Measurements from ENCODE around the gene PACS1. TPM values are rescaled to one million over a fixed set of nuclear protein-coding genes. Genes with fewer than 3 reads are reported as not detected.

Gene PACS1
- total and polyA plus RNA-seq, 2 donors (not counting 1 experiment from before 2014, with no cell fraction given) = 25.9 to 28.5 TPM

- Histone ChIP-seq H3K36me3 (ENCODE audit: control insufficient read depth, insufficient read depth, low read length) (peaks cover 29% of the 10 kb centered on the region), H3K9ac (ENCODE audit: insufficient read depth, low read length) (no peak overlapping the region), H3K4me2 (ENCODE audit: extremely low read depth, insufficient read depth, low read length) (no peak overlapping the region), H3K27ac (ENCODE audit: insufficient read depth, low read length) (no peak overlapping the region), H4K20me1 (ENCODE audit: control insufficient read depth, extremely low read depth, insufficient read depth, low read length) (peaks cover 2% of the 10 kb centered on the region), H3K4me1 (ENCODE audit: control insufficient read depth, extremely low read depth, insufficient read depth, low read length) (peaks cover 6% of the 10 kb centered on the region), H3K27me3 (ENCODE audit: control insufficient read depth, insufficient read depth, low read length) (no peaks in the 10 kb centered on the region), H3K9me3 (ENCODE audit: control insufficient read depth, insufficient read depth, low read depth, low read length) (no peaks in the 10 kb centered on the region), H3K4me3 (replicated peaks in 1 of 4; ENCODE audit: control extremely low read depth in 1 of 4, insufficient read depth in 1 of 4, low read depth in 3 of 4, low read length in 4 of 4) (no peak overlapping the region), H2AFZ (ENCODE audit: low read length) (no peak overlapping the region), H3K79me2 (ENCODE audit: control insufficient read depth, insufficient read depth, low read length) (no peaks in the 10 kb centered on the region)
- no peak for TF ChIP-seq CTCF (conservative IDR thresholded peaks at IDR 0.05 in 1 of 2, IDR thresholded peaks at IDR 0.05 in 1 of 2; ENCODE audit: low read depth in 1 of 2, low read length in 2 of 2)
- TF ChIP-seq EZH2 (IDR thresholded peaks at IDR 0.05; ENCODE audit: low read length, missing control alignments) = no peak
- DNase-seq (ENCODE audit: low read depth in 2 of 2) = no peak
Measured at GRCh38 chr11:66063900-66064299, 6.2 kb upstream of the PACS1 start.

- no peak overlapping the region for H3K9ac ChIP-seq (ENCODE audit: insufficient read depth, low read length)
- H3K36me3 ChIP-seq (ENCODE audit: control insufficient read depth, insufficient read depth, low read length) = peaks cover 32% of the 10 kb centered on the region
- H2AFZ ChIP-seq (ENCODE audit: low read length) = no peak overlapping the region
- no peak for DNase-seq (ENCODE audit: low read depth in 2 of 2)
- peaks cover 2% of the 10 kb centered on the region for H4K20me1 ChIP-seq (ENCODE audit: control insufficient read depth, extremely low read depth, insufficient read depth, low read length)
- H3K27me3 ChIP-seq (ENCODE audit: control insufficient read depth, insufficient read depth, low read length) = no peaks in the 10 kb centered on the region
- H3K4me1 ChIP-seq (ENCODE audit: control insufficient read depth, extremely low read depth, insufficient read depth, low read length) = peaks cover 12% of the 10 kb centered on the region
- H3K27ac ChIP-seq (ENCODE audit: insufficient read depth, low read length) = no peak overlapping the region
- TF ChIP-seq CTCF (conservative IDR thresholded peaks at IDR 0.05 in 1 of 2, IDR thresholded peaks at IDR 0.05 in 1 of 2; ENCODE audit: low read depth in 1 of 2, low read length in 2 of 2) (no peak), EZH2 (IDR thresholded peaks at IDR 0.05; ENCODE audit: low read length, missing control alignments) (no peak)
- H3K79me2 ChIP-seq (ENCODE audit: control insufficient read depth, insufficient read depth, low read length) = no peaks in the 10 kb centered on the region
- H3K4me2 ChIP-seq (ENCODE audit: extremely low read depth, insufficient read depth, low read length) = no peak overlapping the region
- no peaks in the 10 kb centered on the region for H3K9me3 ChIP-seq (ENCODE audit: control insufficient read depth, insufficient read depth, low read depth, low read length)
- H3K4me3 ChIP-seq (replicated peaks in 1 of 4; ENCODE audit: control extremely low read depth in 1 of 4, insufficient read depth in 1 of 4, low read depth in 3 of 4, low read length in 4 of 4) = no peak overlapping the region
Measured at GRCh38 chr11:66064571-66064970, 5.5 kb upstream of the PACS1 start.

- no peak for DNase-seq (ENCODE audit: low read depth in 2 of 2)
- Histone ChIP-seq H2AFZ (ENCODE audit: low read length) (no peak overlapping the region), H4K20me1 (ENCODE audit: control insufficient read depth, extremely low read depth, insufficient read depth, low read length) (peaks cover 2% of the 10 kb centered on the region), H3K36me3 (ENCODE audit: control insufficient read depth, insufficient read depth, low read length) (peaks cover 25% of the 10 kb centered on the region), H3K79me2 (ENCODE audit: control insufficient read depth, insufficient read depth, low read length) (peaks cover 11% of the 10 kb centered on the region), H3K27me3 (ENCODE audit: control insufficient read depth, insufficient read depth, low read length) (no peaks in the 10 kb centered on the region), H3K27ac (ENCODE audit: insufficient read depth, low read length) (no peak overlapping the region), H3K9me3 (ENCODE audit: control insufficient read depth, insufficient read depth, low read depth, low read length) (no peaks in the 10 kb centered on the region), H3K9ac (ENCODE audit: insufficient read depth, low read length) (no peak overlapping the region), H3K4me2 (ENCODE audit: extremely low read depth, insufficient read depth, low read length) (no peak overlapping the region), H3K4me3 (replicated peaks in 1 of 4; ENCODE audit: control extremely low read depth in 1 of 4, insufficient read depth in 1 of 4, low read depth in 3 of 4, low read length in 4 of 4) (no peak overlapping the region), H3K4me1 (ENCODE audit: control insufficient read depth, extremely low read depth, insufficient read depth, low read length) (peaks cover 16% of the 10 kb centered on the region)
- no peak for TF ChIP-seq EZH2 (IDR thresholded peaks at IDR 0.05; ENCODE audit: low read length, missing control alignments)
- TF ChIP-seq CTCF (conservative IDR thresholded peaks at IDR 0.05 in 1 of 2, IDR thresholded peaks at IDR 0.05 in 1 of 2; ENCODE audit: low read depth in 1 of 2, low read length in 2 of 2) = no peak
Measured at GRCh38 chr11:66066751-66067150, 3.3 kb upstream of the PACS1 start.

Measured in fibroblast of lung (primary cell).